ENCODE results near the gene KNDC1.

DNA sequence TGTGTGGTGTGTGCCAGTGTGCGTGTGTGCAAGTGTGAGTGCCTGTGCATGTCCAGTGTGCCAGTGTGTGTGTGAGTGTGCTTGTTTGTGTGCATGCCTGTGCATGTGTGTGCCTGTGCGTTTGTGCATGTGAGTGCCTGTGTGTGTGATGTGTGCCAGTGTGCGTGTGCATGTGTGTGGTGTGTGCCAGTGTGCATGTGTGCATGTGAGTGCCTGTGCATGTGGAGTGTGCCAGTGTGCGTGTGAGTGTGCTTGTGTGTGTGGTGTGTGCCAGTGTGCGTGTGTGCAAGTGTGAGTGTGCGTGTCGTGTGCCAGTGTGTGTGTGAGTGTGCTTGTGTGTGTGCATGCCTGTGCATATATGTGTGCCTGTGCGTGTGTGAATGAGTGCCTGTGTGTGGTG, 38.5 kb upstream of the KNDC1 start:
- TF ChIP-seq, protein P1, sequence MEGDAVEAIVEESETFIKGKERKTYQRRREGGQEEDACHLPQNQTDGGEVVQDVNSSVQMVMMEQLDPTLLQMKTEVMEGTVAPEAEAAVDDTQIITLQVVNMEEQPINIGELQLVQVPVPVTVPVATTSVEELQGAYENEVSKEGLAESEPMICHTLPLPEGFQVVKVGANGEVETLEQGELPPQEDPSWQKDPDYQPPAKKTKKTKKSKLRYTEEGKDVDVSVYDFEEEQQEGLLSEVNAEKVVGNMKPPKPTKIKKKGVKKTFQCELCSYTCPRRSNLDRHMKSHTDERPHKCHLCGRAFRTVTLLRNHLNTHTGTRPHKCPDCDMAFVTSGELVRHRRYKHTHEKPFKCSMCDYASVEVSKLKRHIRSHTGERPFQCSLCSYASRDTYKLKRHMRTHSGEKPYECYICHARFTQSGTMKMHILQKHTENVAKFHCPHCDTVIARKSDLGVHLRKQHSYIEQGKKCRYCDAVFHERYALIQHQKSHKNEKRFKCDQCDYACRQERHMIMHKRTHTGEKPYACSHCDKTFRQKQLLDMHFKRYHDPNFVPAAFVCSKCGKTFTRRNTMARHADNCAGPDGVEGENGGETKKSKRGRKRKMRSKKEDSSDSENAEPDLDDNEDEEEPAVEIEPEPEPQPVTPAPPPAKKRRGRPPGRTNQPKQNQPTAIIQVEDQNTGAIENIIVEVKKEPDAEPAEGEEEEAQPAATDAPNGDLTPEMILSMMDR (IDR thresholded peaks at IDR 0.05; ENCODE audit: low read length) = no peak
- no peak for TF ChIP-seq EZH2 (IDR thresholded peaks at IDR 0.05; ENCODE audit: borderline replicate concordance, low read length)
